K562 (cell line): ENCODE results near the gene CNOT4. TPM values are rescaled to one million over a fixed set of nuclear protein-coding genes. Genes with fewer than 3 reads are reported as not detected.

Source experiments
- ATF7 ChIP-seq: fragments of 450-650 bp; IDR thresholded peaks from 2 replicates; pipeline ENCODE4 v1.7.1; 2014; ENCODE audit warnings: mild to moderate bottlenecking, moderate library complexity
- CBFB ChIP-seq: sonication (generic); formaldehyde crosslinking; IDR thresholded peaks from 2 replicates; pipeline ENCODE4 v1.4.0; 2020; ENCODE audit warnings: mild to moderate bottlenecking, missing genetic modification reagents
- GATAD2A ChIP-seq: fragments of 450-650 bp; IDR thresholded peaks from 2 replicates; pipeline ENCODE4 v1.6.1; 2017
- HDAC2 ChIP-seq: fragments of 450-650 bp; IDR thresholded peaks from 2 replicates; pipeline ENCODE4 v1.6.1; 2016; ENCODE audit warnings: mild to moderate bottlenecking
- HNRNPUL1 ChIP-seq: fragments of 200-400 bp; formaldehyde crosslinking; IDR thresholded peaks from 2 replicates; pipeline ENCODE4 v1.6.1; 2017; ENCODE audit warnings: low read length
- LCOR ChIP-seq: sonication (generic); formaldehyde crosslinking; IDR thresholded peaks from 2 replicates; pipeline ENCODE4 v1.8.0; 2022; ENCODE audit warnings: mild to moderate bottlenecking, missing genetic modification reagents
- MEIS2 ChIP-seq: fragments of 450-650 bp; IDR thresholded peaks from 2 replicates; pipeline ENCODE4 v1.6.1; 2014; ENCODE audit warnings: mild to moderate bottlenecking; ENCODE audit not compliant: partially characterized antibody
- NCOR1 ChIP-seq: fragments of 450-650 bp; IDR thresholded peaks from 2 replicates; pipeline ENCODE4 v1.6.1; 2016; ENCODE audit warnings: mild to moderate bottlenecking, moderate library complexity
- NFXL1 ChIP-seq: fragments of 450-650 bp; formaldehyde crosslinking; IDR thresholded peaks from 2 replicates; pipeline ENCODE4 v1.4.0; 2021; ENCODE audit warnings: mild to moderate bottlenecking
- NONO ChIP-seq, 2 experiments: fragments of 200-400 bp in 1 of 2; fragments of 450-650 bp in 1 of 2; formaldehyde crosslinking in 1 of 2; IDR thresholded peaks; 2 replicates each; pipeline ENCODE4 v1.6.1; 2017; ENCODE audit warnings: low read depth in 2 of 2, mild to moderate bottlenecking in 2 of 2, moderate library complexity in 2 of 2, low read length in 1 of 2
- NUFIP1 ChIP-seq: fragments of 450-650 bp; IDR thresholded peaks from 2 replicates; pipeline ENCODE4 v1.6.1; 2018; ENCODE audit not compliant: partially characterized antibody
- RCOR1 ChIP-seq, 2 experiments: IDR thresholded peaks; 2 replicates each; pipeline ENCODE4 v1.6.1; 2012; ENCODE audit warnings: low read depth in 2 of 2, low read length in 2 of 2, borderline replicate concordance in 1 of 2, improper control_type of control experiment in 1 of 2
- STAT5A ChIP-seq: IDR thresholded peaks from 2 replicates; pipeline ENCODE4 v1.6.1; 2012; ENCODE audit warnings: low read length, inconsistent platforms, borderline replicate concordance
- TRIM25 ChIP-seq: fragments of 450-650 bp; IDR thresholded peaks from 2 replicates; pipeline ENCODE4 v1.7.0; 2016; ENCODE audit warnings: borderline replicate concordance
- ZFP36 ChIP-seq: fragments of 150-350 bp; IDR thresholded peaks from 2 replicates; pipeline ENCODE4 v1.6.1; 2018; ENCODE audit warnings: low read length, low read depth; ENCODE audit not compliant: partially characterized antibody
- ZNF778 ChIP-seq: fragments of 450-650 bp; formaldehyde crosslinking; IDR thresholded peaks from 2 replicates; pipeline ENCODE4 v1.4.0; 2020; ENCODE audit warnings: mild to moderate bottlenecking, moderate library complexity
- ZSCAN29 ChIP-seq: fragments of 450-650 bp; IDR thresholded peaks from 2 replicates; pipeline ENCODE4 v1.6.1; 2017
- ZZZ3 ChIP-seq: fragments of 450-650 bp; IDR thresholded peaks from 2 replicates; pipeline ENCODE4 v1.6.1; 2016; ENCODE audit warnings: antibody characterized with exemption, mild to moderate bottlenecking, moderate library complexity
- polyA plus RNA-seq, 8 experiments: library from polyadenylated mRNA; depleted of rRNA in 4 of 8; stranded (reverse) in 5 of 8; unstranded in 3 of 8; fragments of >200 nt; fragmentation: Nextera tagmentation in 2 of 8; fragmentation: Illumina TruSeq in 1 of 8; extraction: Ambion mirVana in 2 of 8; extraction: Trizol in 1 of 8; gene quantifications; 2 replicates each; pipeline versions ENCODE4 v1.2.1 to v1.2.3, GENCODE V29; 2011 to 2014; ENCODE audit warnings: inconsistent platforms in 1 of 8, missing spikeins in 1 of 8
- total RNA-seq, 7 experiments: library from RNA; depleted of rRNA in 6 of 7; stranded (reverse); fragments of >200 nt in 6 of 7; fragmentation: Illumina TruSeq in 2 of 7; extraction: Trizol in 2 of 7; gene quantifications; 2 replicates each; pipeline versions ENCODE4 v1.2.1 to v1.2.3, GENCODE V29; 2011 to 2021; ENCODE audit warnings: low replicate concordance in 1 of 7
- TF ChIP-seq, protein P1 (sequence below): sonication (generic); formaldehyde crosslinking; IDR thresholded peaks from 2 replicates; pipeline ENCODE4 v1.8.0; 2022; ENCODE audit warnings: missing genetic modification reagents, mild to moderate bottlenecking, borderline replicate concordance
- TF ChIP-seq, protein P2 (sequence below): IDR thresholded peaks from 2 replicates; pipeline ENCODE4 v1.6.1; 2014; ENCODE audit warnings: antibody characterized with exemption
- TF ChIP-seq, protein P3 (sequence below): fragments of 250-450 bp; sonication (Bioruptor Pico); IDR thresholded peaks from 2 replicates; pipeline ENCODE4 v1.4.0; 2020

CNOT4 gene
- total and polyA plus RNA-seq, 9 of the 15 experiments (the other 6 are each of a cell fraction or from before 2014, with no cell fraction given), result 8.6 to 24.1 (median 15.4) TPM

DNA sequence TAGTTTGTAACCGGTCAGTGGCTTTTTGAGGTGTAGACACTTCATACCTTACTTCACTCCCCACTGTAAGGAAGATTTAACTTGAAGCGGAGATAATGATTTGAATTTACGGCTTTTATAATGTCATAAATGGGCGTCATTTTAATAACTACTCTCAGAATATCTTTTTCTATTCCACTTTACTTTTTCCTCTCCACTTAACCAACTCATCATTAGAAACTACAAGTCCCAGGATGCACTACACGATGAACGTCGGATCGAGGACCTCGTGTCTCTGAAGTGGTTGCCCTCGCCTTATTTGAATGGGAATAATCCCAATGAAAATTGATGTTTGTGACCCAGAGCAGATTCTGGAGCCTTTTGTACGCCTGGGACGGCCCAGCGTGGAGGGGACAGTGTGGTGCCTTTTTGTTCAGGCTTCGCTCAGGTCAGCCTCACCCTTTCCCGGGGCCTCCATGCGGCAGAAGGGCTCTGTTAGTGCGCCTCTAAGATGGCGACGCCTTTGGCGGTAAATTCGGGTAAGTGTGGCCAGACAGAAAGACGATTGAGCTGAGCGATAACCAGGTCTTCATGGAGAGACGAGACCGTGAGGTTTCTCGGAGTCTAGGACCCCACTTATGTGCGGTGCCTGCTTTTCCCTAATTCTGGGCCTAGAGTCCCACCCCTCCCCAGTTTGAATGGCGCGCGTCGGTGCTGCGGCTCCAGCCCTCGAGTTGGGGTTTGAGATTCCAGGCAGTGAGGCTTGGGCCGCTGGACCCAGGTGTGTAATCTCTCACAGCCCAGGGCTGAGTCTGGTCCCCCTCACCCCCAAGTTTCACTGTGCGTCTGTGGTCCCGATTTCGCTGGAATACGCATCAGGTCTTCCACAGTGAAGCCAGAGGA lies 47.8 kb upstream of the CNOT4 start, which contains the start of gene NUP205 (continued):
- TF ChIP-seq MEIS2 (no peak), ZZZ3 (peak; percentile 84; the same call in 1 of the 2 replicates), CBFB (CRISPR knock-in tag) (peak; percentile 96), ZFP36 (peak; percentile 15), HDAC2 (peak; percentile 85), GATAD2A (0 out of 2 replicates have a peak, but pooled peaks have one; percentile 20), TRIM25 (0 out of 2 replicates have a peak, but pooled peaks have one; percentile 85), NFXL1 (CRISPR knock-in tag) (no peak), LCOR (CRISPR knock-in tag) (peak; percentile 99), STAT5A (peak; percentile 31; the same call in 1 of the 2 replicates), HNRNPUL1 (no peak), NUFIP1 (peak; percentile 46), ZSCAN29 (peak; percentile 80), RCOR1 (IDR thresholded peaks at IDR 0.05; ENCODE audit: borderline replicate concordance in 1 of 2, low read depth in 2 of 2, low read length in 2 of 2) (no peak), ATF7 (peak; percentile 87), ZNF778 (no peak), NONO (IDR thresholded peaks at IDR 0.05; ENCODE audit: low read depth in 2 of 2, low read length in 1 of 2) (no peak), NCOR1 (peak; percentile 42; the same call in 1 of the 2 replicates)
- TF ChIP-seq, protein P1, sequence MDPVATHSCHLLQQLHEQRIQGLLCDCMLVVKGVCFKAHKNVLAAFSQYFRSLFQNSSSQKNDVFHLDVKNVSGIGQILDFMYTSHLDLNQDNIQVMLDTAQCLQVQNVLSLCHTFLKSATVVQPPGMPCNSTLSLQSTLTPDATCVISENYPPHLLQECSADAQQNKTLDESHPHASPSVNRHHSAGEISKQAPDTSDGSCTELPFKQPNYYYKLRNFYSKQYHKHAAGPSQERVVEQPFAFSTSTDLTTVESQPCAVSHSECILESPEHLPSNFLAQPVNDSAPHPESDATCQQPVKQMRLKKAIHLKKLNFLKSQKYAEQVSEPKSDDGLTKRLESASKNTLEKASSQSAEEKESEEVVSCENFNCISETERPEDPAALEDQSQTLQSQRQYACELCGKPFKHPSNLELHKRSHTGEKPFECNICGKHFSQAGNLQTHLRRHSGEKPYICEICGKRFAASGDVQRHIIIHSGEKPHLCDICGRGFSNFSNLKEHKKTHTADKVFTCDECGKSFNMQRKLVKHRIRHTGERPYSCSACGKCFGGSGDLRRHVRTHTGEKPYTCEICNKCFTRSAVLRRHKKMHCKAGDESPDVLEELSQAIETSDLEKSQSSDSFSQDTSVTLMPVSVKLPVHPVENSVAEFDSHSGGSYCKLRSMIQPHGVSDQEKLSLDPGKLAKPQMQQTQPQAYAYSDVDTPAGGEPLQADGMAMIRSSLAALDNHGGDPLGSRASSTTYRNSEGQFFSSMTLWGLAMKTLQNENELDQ (CRISPR knock-in tag), result 0 out of 2 replicates have a peak, but pooled peaks have one; percentile 50
- TF ChIP-seq, protein P2, sequence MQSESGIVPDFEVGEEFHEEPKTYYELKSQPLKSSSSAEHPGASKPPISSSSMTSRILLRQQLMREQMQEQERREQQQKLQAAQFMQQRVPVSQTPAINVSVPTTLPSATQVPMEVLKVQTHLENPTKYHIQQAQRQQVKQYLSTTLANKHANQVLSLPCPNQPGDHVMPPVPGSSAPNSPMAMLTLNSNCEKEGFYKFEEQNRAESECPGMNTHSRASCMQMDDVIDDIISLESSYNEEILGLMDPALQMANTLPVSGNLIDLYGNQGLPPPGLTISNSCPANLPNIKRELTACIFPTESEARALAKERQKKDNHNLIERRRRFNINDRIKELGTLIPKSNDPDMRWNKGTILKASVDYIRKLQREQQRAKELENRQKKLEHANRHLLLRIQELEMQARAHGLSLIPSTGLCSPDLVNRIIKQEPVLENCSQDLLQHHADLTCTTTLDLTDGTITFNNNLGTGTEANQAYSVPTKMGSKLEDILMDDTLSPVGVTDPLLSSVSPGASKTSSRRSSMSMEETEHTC, result peak; percentile 52; the same call in 1 of the 2 replicates
- TF ChIP-seq, protein P3, sequence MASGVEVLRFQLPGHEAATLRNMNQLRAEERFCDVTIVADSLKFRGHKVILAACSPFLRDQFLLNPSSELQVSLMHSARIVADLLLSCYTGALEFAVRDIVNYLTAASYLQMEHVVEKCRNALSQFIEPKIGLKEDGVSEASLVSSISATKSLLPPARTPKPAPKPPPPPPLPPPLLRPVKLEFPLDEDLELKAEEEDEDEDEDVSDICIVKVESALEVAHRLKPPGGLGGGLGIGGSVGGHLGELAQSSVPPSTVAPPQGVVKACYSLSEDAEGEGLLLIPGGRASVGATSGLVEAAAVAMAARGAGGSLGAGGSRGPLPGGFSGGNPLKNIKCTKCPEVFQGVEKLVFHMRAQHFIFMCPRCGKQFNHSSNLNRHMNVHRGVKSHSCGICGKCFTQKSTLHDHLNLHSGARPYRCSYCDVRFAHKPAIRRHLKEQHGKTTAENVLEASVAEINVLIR (CRISPR knock-in tag), result peak; percentile 83
